Keratinocyte (primary cell): ENCODE measurements around the gene RBM47. TPM values are rescaled to one million over a fixed set of nuclear protein-coding genes. Genes with fewer than 3 reads are reported as not detected.

ENCODE experiments used
- DNase-seq: peaks from one replicate; pipeline ENCODE4 v3.0.0-alpha.2; 2011; ENCODE audit warnings: low read depth, missing footprints, low spot score
- FAIRE-seq: peaks from 2 replicates; lab custom pipeline; 2011; peaks lifted over from hg19 to GRCh38; lab: Jason Lieb, UNC
- H2AFZ ChIP-seq: 2 replicates; pipeline ENCODE4 v1.6.0; 2012; ENCODE audit warnings: low read length, control low read depth, inconsistent platforms; ENCODE audit not compliant: control insufficient read depth
- H3K27ac ChIP-seq: 2 replicates; pipeline ENCODE4 v1.5.1; 2011; ENCODE audit warnings: low read length; ENCODE audit not compliant: control insufficient read depth, insufficient read depth
- H3K27me3 ChIP-seq: 3 replicates; pipeline ENCODE4 v1.6.0; 2011; ENCODE audit warnings: low read length; ENCODE audit not compliant: control insufficient read depth, insufficient read depth; ENCODE audit errors: extremely low read depth
- H3K36me3 ChIP-seq, 2 experiments: 2 replicates in 1 of 2; 3 replicates in 1 of 2; pipeline ENCODE4 v1.5.1; 2011; ENCODE audit warnings: low read length in 2 of 2, mild to moderate bottlenecking in 1 of 2; ENCODE audit not compliant: control insufficient read depth in 2 of 2, insufficient read depth in 2 of 2; ENCODE audit errors: extremely low read depth in 1 of 2
- H3K4me1 ChIP-seq: 3 replicates; pipeline ENCODE4 v1.5.1; 2011; ENCODE audit warnings: low read length; ENCODE audit not compliant: control insufficient read depth, insufficient read depth; ENCODE audit errors: extremely low read depth
- H3K4me2 ChIP-seq: 3 replicates; pipeline ENCODE4 v1.6.0; 2011; ENCODE audit warnings: low read depth, low read length; ENCODE audit not compliant: control insufficient read depth, insufficient read depth; ENCODE audit errors: extremely low read depth
- H3K4me3 ChIP-seq, 3 experiments: fragments of 200-600 bp in 1 of 3; sonication (generic) in 1 of 3; 2 replicates in 2 of 3; 3 replicates in 1 of 3; pipeline ENCODE4 v1.5.1; 2011 to 2016; ENCODE audit warnings: low read length in 3 of 3, mild to moderate bottlenecking in 3 of 3, control low read depth in 2 of 3, inconsistent platforms in 1 of 3, low read depth in 1 of 3, mixed read lengths in 1 of 3, mixed run types in 1 of 3, moderate library complexity in 1 of 3; ENCODE audit not compliant: control insufficient read depth in 2 of 3, insufficient read depth in 2 of 3; ENCODE audit errors: extremely low read depth in 1 of 3
- H3K79me2 ChIP-seq: 2 replicates; pipeline ENCODE4 v1.6.0; 2012; ENCODE audit warnings: low read length; ENCODE audit not compliant: control insufficient read depth, insufficient read depth
- H3K9ac ChIP-seq: 3 replicates; pipeline ENCODE4 v1.6.0; 2011; ENCODE audit warnings: low read length; ENCODE audit not compliant: control insufficient read depth, insufficient read depth; ENCODE audit errors: extremely low read depth
- H3K9me1 ChIP-seq: 3 replicates; pipeline ENCODE4 v1.6.0; 2011; ENCODE audit warnings: low read length; ENCODE audit not compliant: control insufficient read depth, insufficient read depth; ENCODE audit errors: extremely low read depth
- H3K9me3 ChIP-seq: 2 replicates; pipeline ENCODE4 v1.5.1; 2012; ENCODE audit warnings: low read depth, low read length; ENCODE audit not compliant: control insufficient read depth
- H4K20me1 ChIP-seq: 3 replicates; pipeline ENCODE4 v1.6.0; 2011; ENCODE audit warnings: low read length; ENCODE audit not compliant: control insufficient read depth, insufficient read depth; ENCODE audit errors: extremely low read depth
- CTCF ChIP-seq, 3 experiments: IDR thresholded peaks in 1 of 3; conservative IDR thresholded peaks in 1 of 3; optimal IDR thresholded peaks in 1 of 3; 2 replicates in 2 of 3; 3 replicates in 1 of 3; pipeline versions ENCODE3 to v1.5.1; 2011; ENCODE audit warnings: low read length in 3 of 3, mild to moderate bottlenecking in 3 of 3, moderate library complexity in 2 of 3, control low read depth in 1 of 3, inconsistent platforms in 1 of 3; ENCODE audit not compliant: insufficient read depth in 2 of 3; ENCODE audit errors: extremely low read depth in 1 of 3
- EZH2 ChIP-seq: IDR thresholded peaks from one replicate; pipeline ENCODE4 v1.6.1; 2012; ENCODE audit warnings: inconsistent platforms, mild to moderate bottlenecking, low read length, moderate library complexity
- dilution Hi-C: fragments of 300-500 bp; cut with MboI; formaldehyde crosslinking; loops from one replicate; pipeline ENCODE4 v1.7.0; 2020; ENCODE audit warnings: low sequenced_read_pairs; ENCODE audit not compliant: extremely low pct_ligation_motif_present
- polyA plus RNA-seq, 5 experiments: library from polyadenylated mRNA; depleted of rRNA in 3 of 5; stranded (reverse) in 3 of 5; stranded (forward) in 1 of 5; unstranded in 1 of 5; fragments of >200 nt; gene quantifications; 1 replicate in 1 of 5; 2 replicates in 3 of 5; 3 replicates in 1 of 5; pipeline versions ENCODE4 v1.2.1 to v1.2.3, GENCODE V29; 2011 to 2012; ENCODE audit warnings: missing spikeins in 2 of 5, low read depth in 1 of 5, low replicate concordance in 1 of 5

Gene RBM47
- polyA plus RNA-seq, 1 donor (not counting 4 experiments of a cell fraction or from before 2014, with no cell fraction given): 6.9 TPM

GRCh38 chr4:40584517-40585141, 45.0 kb downstream of the RBM47 start:
- H2AFZ ChIP-seq: no peak overlapping the region
- H3K27me3 ChIP-seq: no peaks in the 10 kb centered on the region
- peaks cover 19% of the 10 kb centered on the region for H3K4me1 ChIP-seq
- no peak overlapping the region for H3K4me2 ChIP-seq
- H4K20me1 ChIP-seq: no peaks in the 10 kb centered on the region
- H3K9me1 ChIP-seq: no peaks in the 10 kb centered on the region
- no peaks in the 10 kb centered on the region for H3K79me2 ChIP-seq
- H3K4me3 ChIP-seq: no peak overlapping the region
- FAIRE-seq (no peak), DNase-seq (no peak)
- H3K9me3 ChIP-seq: no peaks in the 10 kb centered on the region
- H3K9ac ChIP-seq: no peak overlapping the region
- TF ChIP-seq CTCF (optimal IDR thresholded peaks at IDR 0.05 in 1 of 3, IDR thresholded peaks at IDR 0.05 in 1 of 3, conservative IDR thresholded peaks at IDR 0.05 in 1 of 3; ENCODE audit: extremely low read depth in 1 of 3, insufficient read depth in 2 of 3, low read length in 3 of 3) (no peak), EZH2 (no peak)
- dilution Hi-C loops: no loop called here
- H3K27ac ChIP-seq: no peak overlapping the region
- H3K36me3 ChIP-seq: no peaks in the 10 kb centered on the region

- H4K20me1 ChIP-seq: no peaks in the 10 kb centered on the region
- no peak overlapping the region for H3K4me2 ChIP-seq
- H3K9me1 ChIP-seq: no peaks in the 10 kb centered on the region
- no peak overlapping the region for H3K27ac ChIP-seq
- H3K79me2 ChIP-seq: no peaks in the 10 kb centered on the region
- no peak for FAIRE-seq
- H3K9me3 ChIP-seq: no peaks in the 10 kb centered on the region
- no peak overlapping the region for H2AFZ ChIP-seq
- dilution Hi-C loops: no loop called here
- H3K4me1 ChIP-seq: peaks cover 19% of the 10 kb centered on the region
- TF ChIP-seq CTCF (optimal IDR thresholded peaks at IDR 0.05 in 1 of 3, IDR thresholded peaks at IDR 0.05 in 1 of 3, conservative IDR thresholded peaks at IDR 0.05 in 1 of 3; ENCODE audit: extremely low read depth in 1 of 3, insufficient read depth in 2 of 3, low read length in 3 of 3): no peak
- TF ChIP-seq EZH2: no peak
- no peak overlapping the region for H3K9ac ChIP-seq
- no peaks in the 10 kb centered on the region for H3K36me3 ChIP-seq
- no peak for DNase-seq
- no peak overlapping the region for H3K4me3 ChIP-seq
- no peaks in the 10 kb centered on the region for H3K27me3 ChIP-seq
Measured at GRCh38 chr4:40583850-40584439, 45.7 kb downstream of the RBM47 start.
